Measurements from ENCODE around the gene TMEM9B. TPM values are rescaled to one million over a fixed set of nuclear protein-coding genes. Genes with fewer than 3 reads are reported as not detected.

Gene TMEM9B
- polyA plus RNA-seq, 4 donors = 63.0 to 78.4 (median 74.9) TPM

DNA sequence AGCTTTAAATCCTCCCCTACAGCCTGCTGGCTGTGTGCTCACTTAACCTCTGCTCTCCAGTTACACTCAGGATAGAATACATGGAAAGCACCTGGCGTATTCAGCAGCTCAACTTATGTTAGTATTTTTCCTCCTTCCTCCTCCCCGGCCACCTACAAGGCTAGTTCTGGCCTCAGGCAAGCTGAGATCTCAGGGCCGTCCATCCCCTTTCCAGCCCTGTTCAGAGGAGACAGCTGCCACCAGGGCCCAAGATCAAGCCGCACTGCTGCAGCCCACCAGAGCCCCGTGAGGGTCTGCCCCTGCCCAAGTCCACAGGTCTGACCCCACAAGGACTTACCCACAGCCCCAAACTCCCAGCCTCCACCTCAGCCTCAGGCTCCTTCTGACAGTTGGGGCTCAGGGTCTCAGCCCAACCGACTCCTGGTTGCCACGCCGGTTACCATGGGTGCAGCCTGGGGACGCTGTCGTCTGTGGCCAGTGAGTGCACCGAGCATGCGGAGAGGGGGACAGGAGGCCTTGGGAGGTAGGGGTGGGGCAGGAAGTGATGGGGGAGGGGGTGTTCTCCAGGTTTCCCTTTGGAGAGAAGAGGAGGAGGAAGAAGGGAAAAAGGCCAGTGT lies 31.6 kb downstream of the TMEM9B start, which contains the start of gene C11orf16:
Gene C11orf16, minus strand, starts transcription at position 384 of the 617 bp plus-strand sequence. CDS start 639 bp downstream, outside the sequence.
- no peak for DNase-seq (ENCODE audit: low read depth in 4 of 4, low spot score in 3 of 4)

DNA sequence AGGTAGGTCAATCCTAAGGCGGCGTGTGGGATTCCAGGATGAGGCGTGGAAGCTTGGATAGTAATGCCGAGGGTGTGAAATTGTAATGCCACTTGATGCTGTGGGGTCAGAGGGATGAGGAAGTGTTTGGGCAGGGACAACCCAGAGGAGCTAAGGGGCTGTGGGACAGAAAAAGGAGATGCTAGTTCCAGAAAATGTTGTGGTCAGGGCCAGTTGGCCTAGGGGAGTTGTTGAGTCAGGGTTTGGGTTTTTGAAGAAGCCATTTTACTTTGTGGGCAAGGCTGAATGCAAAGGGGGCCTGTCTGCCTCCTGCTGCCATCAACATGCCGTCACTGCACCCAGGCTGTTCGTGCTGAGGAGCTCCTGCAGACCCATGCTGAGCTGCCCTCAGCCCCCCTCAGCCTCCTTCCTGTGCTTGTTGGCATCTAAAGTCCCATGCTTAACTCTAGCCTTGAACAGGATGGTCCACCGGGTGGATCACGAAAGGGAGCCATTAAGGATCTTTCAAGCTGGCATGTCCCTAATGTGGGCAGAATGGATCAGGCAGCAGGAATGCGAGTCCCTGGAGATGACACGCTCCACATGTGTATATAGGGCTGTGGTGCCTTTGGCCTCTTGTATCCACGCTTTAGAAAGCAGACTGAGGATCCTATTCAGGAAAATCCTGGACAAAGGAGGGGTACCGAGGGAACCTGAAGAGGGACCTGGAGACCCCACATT lies 33.6 kb downstream of the TMEM9B start:
- no peak for DNase-seq (ENCODE audit: low read depth in 4 of 4, low spot score in 3 of 4)

DNA sequence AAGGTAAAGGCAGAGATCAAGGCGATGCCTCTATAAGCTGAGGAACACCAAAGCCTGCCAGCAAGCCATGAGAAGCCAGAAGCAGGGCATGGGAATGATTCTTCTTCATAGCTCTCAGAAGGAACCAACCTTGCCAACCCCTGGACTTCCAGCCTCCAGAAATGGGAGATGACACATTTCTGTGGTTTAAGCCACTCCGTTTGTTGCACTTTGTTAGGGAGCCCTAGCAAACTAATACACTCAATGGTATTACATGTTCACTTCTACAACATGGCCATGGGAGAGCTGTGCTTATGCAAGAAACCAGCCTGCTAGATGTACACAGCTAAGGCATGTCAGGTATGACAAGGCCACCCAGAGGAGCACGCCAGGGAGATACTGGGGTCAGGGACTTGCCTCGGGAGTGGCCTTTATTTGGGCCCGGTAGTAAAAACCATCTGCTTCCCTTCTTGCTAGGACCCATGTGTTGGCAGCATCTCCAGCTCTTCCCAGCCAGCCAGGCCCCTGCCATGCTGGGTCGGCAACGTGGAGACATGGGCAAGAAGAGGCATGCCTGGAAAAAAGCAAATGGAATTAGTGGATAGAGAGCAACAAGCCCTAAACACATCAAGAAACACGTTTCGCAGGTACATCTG lies 35.1 kb downstream of the TMEM9B start:
- DNase-seq (ENCODE audit: low read depth in 4 of 4, low spot score in 3 of 4) = no peak

DNA sequence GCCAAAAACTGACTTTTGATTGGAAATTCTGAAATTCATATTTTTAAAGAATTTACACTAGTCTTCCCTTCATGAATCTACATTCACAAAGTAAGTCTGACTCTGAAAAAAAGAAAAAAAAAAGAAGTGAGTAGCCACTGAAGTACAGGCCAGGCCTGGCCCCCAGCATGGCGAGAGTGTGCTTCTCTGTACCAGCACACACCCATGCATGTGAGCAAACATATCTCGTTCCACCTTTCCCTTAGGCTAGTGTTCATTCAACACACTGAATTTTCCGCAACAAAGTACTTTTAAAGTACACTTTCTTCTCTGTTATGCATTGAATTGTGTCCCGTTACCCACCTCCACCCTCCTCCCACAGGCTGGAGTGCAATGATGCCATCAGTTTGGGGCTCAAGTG lies 36.0 kb downstream of the TMEM9B start:
- no peak for DNase-seq (ENCODE audit: low read depth in 4 of 4, low spot score in 3 of 4)

DNA sequence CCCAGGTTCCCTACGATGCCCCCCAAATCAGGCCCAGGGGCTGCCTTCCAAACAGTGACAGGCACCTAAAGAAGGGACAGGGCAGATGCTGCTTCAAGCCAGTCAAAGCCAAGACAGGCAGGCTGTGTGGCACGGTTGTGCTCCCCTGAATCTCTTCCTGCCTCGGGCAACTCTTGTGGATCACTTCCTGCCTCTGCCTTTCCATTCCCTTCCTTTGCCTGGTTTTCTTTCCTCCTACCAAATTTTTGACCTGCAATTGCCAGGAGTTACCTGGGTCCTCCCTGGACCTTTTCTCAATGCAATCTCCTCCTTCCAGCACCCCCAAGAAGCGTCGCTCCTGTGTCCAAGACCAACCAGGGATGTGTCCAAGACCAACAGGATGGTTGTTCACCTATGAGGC lies 37.0 kb downstream of the TMEM9B start:
- DNase-seq (ENCODE audit: low read depth in 4 of 4, low spot score in 3 of 4) = no peak

DNA sequence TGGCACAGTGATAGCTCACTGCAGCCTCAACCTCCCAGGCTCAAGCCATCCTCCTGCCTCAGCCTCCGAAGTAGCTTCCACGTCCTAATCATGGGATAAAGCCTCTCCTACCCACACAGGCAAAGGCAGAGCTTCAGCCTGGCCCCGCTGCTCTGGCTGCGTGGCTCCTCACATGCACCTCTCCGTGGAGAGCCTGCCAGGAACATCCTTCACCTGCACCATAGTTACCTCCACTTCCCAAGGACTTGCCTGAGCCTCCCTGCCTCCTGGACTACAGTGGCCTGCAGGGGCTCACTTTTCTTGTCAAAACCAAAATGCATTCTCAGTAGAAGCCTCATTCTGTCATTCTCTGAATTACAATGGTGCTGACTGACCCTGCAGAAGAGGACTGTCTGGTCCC lies 38.0 kb downstream of the TMEM9B start:
- DNase-seq (ENCODE audit: low read depth in 4 of 4, low spot score in 3 of 4) = no peak

DNA sequence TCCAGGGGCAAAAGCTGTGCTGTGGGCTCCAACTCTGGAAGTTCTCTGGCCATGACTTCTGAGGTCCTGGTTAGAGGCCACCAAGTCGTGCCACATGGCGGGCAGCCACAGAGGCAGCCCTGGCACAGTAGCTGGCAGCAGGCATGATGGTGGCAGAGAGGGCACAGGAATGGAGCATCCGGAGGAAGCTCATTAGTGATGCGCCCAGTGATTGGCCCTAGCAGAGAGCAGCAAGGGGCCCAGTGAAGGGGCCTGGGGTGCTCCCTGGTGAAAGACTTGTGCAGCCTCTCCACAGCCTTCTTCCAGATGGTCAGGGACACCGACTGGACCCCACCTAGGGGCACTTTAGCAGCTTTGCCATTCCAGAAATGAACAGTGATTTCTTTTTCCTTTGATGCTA lies 38.5 kb downstream of the TMEM9B start:
- DNase-seq (ENCODE audit: low read depth in 4 of 4, low spot score in 3 of 4) = no peak

DNA sequence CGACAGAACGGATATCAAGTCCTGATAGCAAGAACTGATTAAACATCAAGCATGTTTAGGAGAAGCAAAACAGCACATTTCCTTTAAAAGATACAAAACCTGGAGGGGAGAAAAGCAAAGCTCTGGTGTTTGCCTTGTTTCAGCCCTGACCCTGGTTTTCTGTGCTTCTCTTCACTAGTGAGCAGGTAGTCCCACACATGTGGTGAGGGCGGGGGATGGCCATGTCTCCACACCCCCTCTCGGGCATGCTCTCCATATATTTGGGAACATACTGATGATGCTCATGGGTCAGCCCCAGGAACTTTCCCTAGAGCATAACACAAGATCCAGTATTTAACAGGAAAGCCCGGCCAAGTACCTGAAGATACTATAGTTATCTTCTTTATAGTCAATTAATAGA lies 41.6 kb downstream of the TMEM9B start:
- DNase-seq (ENCODE audit: low read depth in 4 of 4, low spot score in 3 of 4) = no peak

DNA sequence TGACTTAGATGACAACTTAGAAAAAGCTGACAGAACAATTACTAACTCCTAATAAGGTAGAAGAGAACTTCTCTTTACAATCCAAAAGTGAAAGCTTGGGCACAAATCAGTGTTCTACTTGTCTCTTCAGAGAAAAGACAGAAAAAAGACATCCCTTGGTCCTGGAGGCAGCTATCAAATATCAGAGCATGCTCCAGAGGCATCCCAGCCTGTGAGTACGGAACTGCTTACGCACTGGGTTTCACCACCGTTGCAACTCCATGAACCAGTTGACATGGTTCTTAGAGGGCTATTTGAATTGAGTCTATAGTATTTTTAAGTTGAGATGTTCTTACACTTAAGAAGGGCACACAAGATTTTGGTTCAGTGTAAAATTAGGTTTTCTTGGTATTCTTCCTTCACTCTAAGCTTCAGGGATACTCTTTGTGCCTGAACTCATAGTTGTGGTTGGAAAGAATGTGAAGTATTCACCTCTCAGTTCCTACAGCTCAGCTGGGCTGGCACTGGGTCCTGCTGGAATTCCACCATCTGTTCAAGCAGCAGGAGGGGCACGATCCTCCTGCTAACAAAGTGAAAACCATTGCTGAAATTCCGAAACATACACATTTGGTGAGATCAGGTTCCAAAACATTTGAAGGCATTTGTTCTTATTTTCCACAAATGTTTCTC lies 47.0 kb downstream of the TMEM9B start:
- no peak for DNase-seq (ENCODE audit: low read depth in 4 of 4, low spot score in 3 of 4)

DNA sequence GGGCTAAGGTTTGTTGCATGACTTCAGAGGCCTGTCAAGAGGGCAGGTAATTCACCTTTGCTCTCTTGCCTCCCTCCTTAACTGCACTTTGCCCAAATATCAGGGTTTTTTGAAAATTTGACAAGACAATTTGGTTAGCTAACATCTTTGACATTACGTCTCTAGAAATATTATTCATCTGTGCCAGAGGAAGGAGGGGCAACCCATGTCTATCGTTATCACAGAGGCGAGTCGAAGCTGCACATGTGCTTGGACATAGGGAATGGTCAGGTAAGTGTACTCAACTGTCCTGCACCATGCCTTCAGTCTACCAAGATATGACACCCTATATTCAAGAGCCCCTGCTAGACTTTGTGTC lies 49.6 kb downstream of the TMEM9B start:
- DNase-seq (ENCODE audit: low read depth in 4 of 4, low spot score in 3 of 4) = no peak

DNA sequence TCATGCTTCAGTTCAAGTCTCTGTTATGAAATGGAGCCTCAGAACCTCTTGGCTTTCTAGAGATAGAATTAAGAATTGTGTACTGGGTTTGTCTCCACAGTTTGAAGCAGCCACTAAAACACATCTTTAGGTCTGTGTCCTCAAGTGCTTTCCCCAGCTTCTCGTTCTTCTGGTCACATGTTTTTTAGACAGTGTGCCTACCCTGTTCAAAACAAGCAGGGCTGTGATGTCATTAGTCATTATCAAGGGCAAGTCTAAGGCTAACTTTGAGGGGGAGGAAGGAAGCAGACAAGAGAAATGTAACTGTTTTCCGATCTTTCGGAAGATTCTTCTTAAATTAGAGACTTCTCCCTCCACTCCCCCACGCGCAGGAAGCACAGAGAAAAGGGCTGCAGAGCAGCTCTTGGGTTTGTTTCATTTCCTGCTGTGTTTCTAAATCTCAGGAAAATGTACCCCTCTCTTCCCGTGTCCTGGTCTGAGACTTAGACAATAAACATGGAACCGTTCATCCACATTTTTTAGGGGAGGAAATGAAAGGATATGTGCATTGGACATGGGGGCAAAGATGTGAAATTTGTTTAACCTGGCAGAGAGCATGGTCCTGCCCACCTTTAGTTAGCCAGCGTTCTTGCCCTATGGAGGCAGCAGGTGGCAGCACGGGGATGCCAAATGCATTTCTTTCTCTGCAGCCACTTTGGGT lies 50.1 kb downstream of the TMEM9B start:
- peak in 1 of 4 donors; percentile 31 for DNase-seq (ENCODE audit: low read depth in 4 of 4, low spot score in 3 of 4)

DNA sequence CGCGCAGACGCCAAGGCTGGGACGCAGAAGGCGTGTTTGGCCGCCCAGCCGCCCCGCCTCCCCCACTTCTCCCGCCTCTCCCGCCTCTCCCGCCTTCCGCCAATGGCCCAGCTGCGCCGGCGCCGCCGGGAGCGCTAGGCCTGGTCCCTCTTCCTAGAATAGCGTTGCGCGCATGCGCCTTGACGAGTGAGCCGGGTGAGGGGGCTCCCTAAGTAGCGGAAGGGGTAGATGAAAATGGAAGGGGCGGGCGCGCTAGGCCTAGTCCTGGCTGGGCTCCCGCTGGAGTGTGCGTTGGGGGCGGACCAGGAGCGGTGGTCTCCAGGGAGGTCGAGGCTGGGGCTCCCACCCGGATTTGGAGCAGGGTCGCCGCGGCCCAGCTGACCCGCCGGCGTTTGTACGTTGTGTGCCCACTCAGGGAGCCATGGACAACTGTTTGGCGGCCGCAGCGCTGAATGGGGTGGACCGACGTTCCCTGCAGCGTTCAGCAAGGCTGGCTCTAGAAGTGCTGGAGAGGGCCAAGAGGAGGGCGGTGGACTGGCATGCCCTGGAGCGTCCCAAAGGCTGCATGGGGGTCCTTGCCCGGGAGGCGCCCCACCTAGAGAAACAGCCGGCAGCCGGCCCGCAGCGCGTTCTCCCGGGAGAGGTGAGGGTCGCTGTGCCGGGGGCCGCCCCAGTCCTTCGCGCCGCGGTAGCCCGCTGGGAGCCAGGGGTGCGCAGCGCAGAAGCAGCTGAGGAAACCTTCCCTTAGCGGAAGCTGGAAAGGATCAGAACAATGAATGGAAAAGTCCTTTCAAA lies 53.0 kb downstream of the TMEM9B start, which contains the start of gene AKIP1:
Gene AKIP1, plus strand, starts transcription at position 161 of the 795 bp plus-strand sequence. Its CDS starts 261 bp downstream, at position 422.
- DNase-seq (ENCODE audit: low read depth in 4 of 4, low spot score in 3 of 4) = peak; percentile 96 to 97 (median 96)

DNA sequence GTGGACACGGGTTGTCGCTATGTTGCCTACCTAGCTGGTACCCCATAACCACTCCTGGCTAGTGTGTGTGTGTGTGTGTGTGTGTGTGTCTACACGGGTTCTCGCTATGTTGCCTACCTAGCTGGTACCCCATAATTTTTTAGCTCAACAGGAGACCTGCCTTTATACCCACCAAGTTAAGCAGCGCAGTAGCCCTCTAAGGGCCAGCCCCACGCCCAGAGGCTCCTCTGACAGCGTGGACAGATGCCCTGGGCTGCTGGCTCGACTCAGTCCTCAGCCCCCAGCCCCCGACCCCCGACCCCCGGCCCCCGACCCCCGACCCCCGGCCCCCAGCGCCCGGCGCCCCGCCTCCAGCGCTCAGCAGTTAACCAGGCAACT lies 53.6 kb downstream of the TMEM9B start:
- no peak for DNase-seq (ENCODE audit: low read depth in 4 of 4, low spot score in 3 of 4)

DNA sequence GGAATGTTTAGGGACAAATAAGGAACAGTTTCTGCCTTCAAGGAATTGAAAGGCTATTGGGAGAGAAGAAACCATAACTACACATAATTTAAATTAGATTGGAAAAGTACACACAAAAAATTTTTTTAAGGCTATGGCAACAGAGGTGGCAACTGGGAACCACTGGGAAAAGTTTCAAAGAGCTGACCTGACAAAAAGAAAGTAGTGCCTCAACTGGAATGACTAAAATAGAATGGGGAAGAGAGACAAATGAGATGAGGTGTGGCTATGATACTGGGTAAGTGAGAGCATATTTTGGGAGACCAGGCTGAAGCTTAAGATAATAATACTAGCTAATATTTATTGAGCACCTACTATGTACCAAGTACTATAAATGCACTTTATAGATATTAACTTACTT lies 56.1 kb downstream of the TMEM9B start:
- no peak for DNase-seq (ENCODE audit: low read depth in 4 of 4, low spot score in 3 of 4)

DNA sequence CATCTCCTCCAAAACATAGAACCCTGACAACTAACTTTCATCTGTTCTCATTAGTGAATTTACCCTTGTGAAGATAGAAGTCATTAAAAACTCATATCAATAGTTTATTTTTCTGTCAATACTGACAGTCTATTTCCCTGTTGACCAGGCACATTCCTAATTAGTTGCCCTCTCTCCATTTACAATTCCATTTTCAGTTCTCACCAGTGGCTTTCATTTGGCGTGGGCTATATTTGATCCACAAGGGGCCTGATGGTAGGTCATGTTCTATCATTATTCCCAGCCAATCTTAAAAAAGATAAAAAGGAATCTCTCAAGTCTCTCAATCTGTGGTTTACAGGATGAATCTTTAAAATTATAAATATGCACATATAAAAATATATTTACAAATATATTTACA lies 57.1 kb downstream of the TMEM9B start:
- no peak for DNase-seq (ENCODE audit: low read depth in 4 of 4, low spot score in 3 of 4)

DNA sequence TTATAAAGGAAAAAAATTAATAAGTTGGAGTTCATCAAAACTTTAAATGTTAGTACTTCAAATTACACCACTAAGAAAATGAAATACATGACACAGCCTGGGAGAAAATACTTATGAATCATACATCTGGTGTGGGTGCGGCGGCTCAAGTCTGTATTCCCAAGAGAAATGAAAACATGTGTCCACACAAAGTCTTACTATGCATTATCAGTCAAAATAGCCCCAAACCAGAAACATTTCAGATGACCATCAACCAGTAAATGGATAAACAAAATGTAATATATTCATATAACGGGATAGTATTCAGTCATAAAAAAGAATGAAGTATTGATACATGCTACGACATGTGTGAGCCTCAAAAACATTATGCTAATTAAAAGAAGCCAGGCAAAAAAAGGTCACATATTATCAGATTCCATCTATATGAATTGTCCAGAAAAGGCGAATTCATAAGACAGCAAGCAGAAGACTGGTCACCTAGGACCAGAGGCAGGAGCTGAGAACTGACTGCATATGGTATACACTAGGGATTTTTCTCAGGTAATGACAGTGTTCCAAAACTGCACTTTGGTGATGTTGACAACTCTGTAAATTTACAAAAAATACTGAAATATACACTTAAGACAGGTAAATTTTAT lies 58.6 kb downstream of the TMEM9B start:
- no peak for DNase-seq (ENCODE audit: low read depth in 4 of 4, low spot score in 3 of 4)

DNA sequence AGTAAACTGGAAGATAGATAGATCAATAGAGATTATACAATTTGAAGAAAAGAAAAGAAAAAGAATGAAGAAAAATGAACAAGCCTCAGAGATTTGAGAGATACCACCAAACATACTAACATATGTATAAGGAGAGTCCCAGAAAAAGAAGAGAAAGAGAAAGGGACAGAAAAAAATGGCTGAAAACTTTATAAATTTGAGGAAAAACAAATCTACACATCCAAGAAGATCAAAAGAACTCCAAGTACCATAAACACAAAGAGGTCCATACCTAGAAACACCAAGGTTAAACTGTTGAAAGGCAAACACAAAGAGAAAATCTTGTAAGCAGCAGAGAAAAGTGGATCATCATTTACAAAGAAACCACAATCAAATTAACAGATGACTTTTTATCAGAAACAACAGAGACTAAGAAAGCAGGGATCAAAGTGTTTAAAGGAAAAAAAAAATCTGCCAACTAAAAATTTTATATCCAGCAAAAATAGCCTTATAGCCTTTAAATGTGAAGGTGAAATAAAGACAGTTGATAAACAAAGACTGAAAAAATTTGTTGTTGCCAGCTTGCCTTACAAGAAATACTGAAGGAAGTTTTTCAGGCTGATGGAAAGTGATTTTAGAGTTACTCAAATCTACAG lies 65.0 kb downstream of the TMEM9B start:
- no peak for DNase-seq (ENCODE audit: low read depth in 4 of 4, low spot score in 3 of 4)

Data from right renal pelvis (tissue), 4 donors.